IMR-90 (cell line): ENCODE data around the gene JKAMP.

Experiments
- BHLHE40 ChIP-seq: fragments of 150-350 bp; IDR thresholded peaks from 2 replicates; pipeline ENCODE4 v1.6.1; 2016; ENCODE audit warnings: mild to moderate bottlenecking, low read depth, low read length
- CEBPB ChIP-seq: IDR thresholded peaks from 2 replicates; pipeline ENCODE4 v1.6.1; 2012; ENCODE audit warnings: low read depth, low read length, improper control_type of control experiment
- CHD1 ChIP-seq: IDR thresholded peaks from 2 replicates; pipeline ENCODE4 v1.6.1; 2012; ENCODE audit warnings: low read depth, low read length, improper control_type of control experiment
- MAFK ChIP-seq: IDR thresholded peaks from 2 replicates; pipeline ENCODE4 v1.6.1; 2012; ENCODE audit warnings: low read depth, low read length, improper control_type of control experiment
- MAZ ChIP-seq: IDR thresholded peaks from 2 replicates; pipeline ENCODE4 v1.6.1; 2012; ENCODE audit warnings: low read depth, mild to moderate bottlenecking, low read length, improper control_type of control experiment, moderate library complexity, borderline replicate concordance
- MXI1 ChIP-seq: IDR thresholded peaks from 2 replicates; pipeline ENCODE4 v1.6.1; 2012; ENCODE audit warnings: low read depth, mild to moderate bottlenecking, low read length, moderate library complexity, borderline replicate concordance
- POLR2A ChIP-seq: IDR thresholded peaks from 2 replicates; pipeline ENCODE4 v1.6.1; 2012; ENCODE audit warnings: mild to moderate bottlenecking, low read depth, low read length
- RAD21 ChIP-seq: IDR thresholded peaks from 2 replicates; pipeline ENCODE4 v1.6.1; 2012; ENCODE audit warnings: low read length, improper control_type of control experiment
- RCOR1 ChIP-seq: IDR thresholded peaks from 2 replicates; pipeline ENCODE4 v1.6.1; 2012; ENCODE audit warnings: mild to moderate bottlenecking, low read length, improper control_type of control experiment; ENCODE audit not compliant: insufficient replicate concordance
- RFX5 ChIP-seq: IDR thresholded peaks from 2 replicates; pipeline ENCODE4 v1.8.0; 2012; ENCODE audit warnings: low read depth, mild to moderate bottlenecking, low read length, moderate library complexity
- SMC3 ChIP-seq: fragments of 150-350 bp; IDR thresholded peaks from 2 replicates; pipeline ENCODE4 v1.6.1; 2016; ENCODE audit warnings: low read depth, mild to moderate bottlenecking, antibody characterized with exemption, low read length, moderate library complexity
- TF ChIP-seq, protein P1 (sequence below): conservative IDR thresholded peaks from 2 replicates; pipeline ENCODE4 v1.5.1; 2012; ENCODE audit warnings: mild to moderate bottlenecking, low read depth, low read length, improper control_type of control experiment
- TF ChIP-seq, protein P2 (sequence below): fragments of 150-350 bp; IDR thresholded peaks from 2 replicates; pipeline ENCODE4 v1.6.1; 2017; ENCODE audit warnings: mild to moderate bottlenecking, antibody characterized with exemption, low read length, low read depth
- TF ChIP-seq, protein P3 (sequence below): fragments of 150-350 bp; IDR thresholded peaks from 2 replicates; pipeline ENCODE4 v1.6.1; 2016; ENCODE audit warnings: low read depth, mild to moderate bottlenecking, low read length, moderate library complexity, borderline replicate concordance

DNA sequence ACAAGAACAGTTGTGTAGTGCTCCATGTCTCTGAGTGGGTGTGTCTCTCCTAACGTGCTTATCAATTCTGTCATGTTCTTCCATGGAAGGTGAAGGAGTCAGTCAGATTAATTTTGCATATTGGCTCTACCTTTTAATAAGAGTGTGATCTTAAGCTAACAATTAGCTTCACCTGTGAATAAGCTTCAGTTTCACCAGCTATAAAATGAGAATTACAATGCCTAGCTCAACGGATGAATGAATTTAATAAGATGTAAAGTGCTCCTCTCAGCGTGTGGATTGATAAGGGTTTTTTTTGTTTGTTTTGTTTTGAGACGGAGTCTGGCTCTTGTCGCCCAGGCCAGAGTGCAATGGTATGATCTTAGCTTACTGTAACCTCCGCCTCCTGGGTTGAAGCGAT is 59.6 kb downstream of the JKAMP start:
- TF ChIP-seq POLR2A (no peak), CEBPB (no peak), RAD21 (no peak), CHD1 (no peak), SMC3 (no peak), RFX5 (no peak), MXI1 (no peak), RCOR1 (no peak), BHLHE40 (no peak), MAZ (no peak), MAFK (no peak)
- TF ChIP-seq, protein P1, sequence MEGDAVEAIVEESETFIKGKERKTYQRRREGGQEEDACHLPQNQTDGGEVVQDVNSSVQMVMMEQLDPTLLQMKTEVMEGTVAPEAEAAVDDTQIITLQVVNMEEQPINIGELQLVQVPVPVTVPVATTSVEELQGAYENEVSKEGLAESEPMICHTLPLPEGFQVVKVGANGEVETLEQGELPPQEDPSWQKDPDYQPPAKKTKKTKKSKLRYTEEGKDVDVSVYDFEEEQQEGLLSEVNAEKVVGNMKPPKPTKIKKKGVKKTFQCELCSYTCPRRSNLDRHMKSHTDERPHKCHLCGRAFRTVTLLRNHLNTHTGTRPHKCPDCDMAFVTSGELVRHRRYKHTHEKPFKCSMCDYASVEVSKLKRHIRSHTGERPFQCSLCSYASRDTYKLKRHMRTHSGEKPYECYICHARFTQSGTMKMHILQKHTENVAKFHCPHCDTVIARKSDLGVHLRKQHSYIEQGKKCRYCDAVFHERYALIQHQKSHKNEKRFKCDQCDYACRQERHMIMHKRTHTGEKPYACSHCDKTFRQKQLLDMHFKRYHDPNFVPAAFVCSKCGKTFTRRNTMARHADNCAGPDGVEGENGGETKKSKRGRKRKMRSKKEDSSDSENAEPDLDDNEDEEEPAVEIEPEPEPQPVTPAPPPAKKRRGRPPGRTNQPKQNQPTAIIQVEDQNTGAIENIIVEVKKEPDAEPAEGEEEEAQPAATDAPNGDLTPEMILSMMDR = no peak
- TF ChIP-seq, protein P2, sequence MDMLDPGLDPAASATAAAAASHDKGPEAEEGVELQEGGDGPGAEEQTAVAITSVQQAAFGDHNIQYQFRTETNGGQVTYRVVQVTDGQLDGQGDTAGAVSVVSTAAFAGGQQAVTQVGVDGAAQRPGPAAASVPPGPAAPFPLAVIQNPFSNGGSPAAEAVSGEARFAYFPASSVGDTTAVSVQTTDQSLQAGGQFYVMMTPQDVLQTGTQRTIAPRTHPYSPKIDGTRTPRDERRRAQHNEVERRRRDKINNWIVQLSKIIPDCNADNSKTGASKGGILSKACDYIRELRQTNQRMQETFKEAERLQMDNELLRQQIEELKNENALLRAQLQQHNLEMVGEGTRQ = no peak
- TF ChIP-seq, protein P3, sequence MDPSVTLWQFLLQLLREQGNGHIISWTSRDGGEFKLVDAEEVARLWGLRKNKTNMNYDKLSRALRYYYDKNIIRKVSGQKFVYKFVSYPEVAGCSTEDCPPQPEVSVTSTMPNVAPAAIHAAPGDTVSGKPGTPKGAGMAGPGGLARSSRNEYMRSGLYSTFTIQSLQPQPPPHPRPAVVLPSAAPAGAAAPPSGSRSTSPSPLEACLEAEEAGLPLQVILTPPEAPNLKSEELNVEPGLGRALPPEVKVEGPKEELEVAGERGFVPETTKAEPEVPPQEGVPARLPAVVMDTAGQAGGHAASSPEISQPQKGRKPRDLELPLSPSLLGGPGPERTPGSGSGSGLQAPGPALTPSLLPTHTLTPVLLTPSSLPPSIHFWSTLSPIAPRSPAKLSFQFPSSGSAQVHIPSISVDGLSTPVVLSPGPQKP = no peak
